GM12872 (cell line): ENCODE measurements around the gene PRKN.

ENCODE experiments used
- CTCF ChIP-seq: IDR thresholded peaks from 3 replicates; pipeline ENCODE4 v1.5.1; 2011; ENCODE audit warnings: low read depth, mild to moderate bottlenecking, low read length, moderate library complexity; ENCODE audit not compliant: insufficient read depth

The PRKN gene

GRCh38 chr6:161594412-161594811, 1133.2 kb downstream of the PRKN start:
- no peak for TF ChIP-seq CTCF

GRCh38 chr6:161590961-161591627, 1136.5 kb downstream of the PRKN start:
- no peak for TF ChIP-seq CTCF

DNA sequence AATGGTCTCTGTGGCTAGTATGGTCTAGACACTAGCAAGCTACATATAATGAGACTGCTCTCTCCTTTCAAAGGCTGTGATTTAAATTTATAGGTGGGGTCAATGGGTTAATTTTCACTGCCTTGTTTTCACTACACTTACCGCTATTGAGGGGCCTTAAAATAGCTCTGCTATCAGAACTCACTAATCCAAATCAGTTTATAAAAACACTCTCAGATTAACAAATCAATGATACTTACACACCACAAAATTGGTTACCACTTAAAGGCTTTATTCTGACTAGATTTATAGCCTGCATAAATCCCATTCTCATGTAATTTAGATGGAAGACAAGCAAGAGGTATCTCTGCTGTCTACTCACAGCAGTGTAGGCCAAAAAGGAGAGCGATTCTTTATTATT, 1140.7 kb downstream of the PRKN start:
- TF ChIP-seq CTCF: no peak

- no peak for TF ChIP-seq CTCF
Measured at GRCh38 chr6:161584621-161585340, 1142.8 kb downstream of the PRKN start.

DNA sequence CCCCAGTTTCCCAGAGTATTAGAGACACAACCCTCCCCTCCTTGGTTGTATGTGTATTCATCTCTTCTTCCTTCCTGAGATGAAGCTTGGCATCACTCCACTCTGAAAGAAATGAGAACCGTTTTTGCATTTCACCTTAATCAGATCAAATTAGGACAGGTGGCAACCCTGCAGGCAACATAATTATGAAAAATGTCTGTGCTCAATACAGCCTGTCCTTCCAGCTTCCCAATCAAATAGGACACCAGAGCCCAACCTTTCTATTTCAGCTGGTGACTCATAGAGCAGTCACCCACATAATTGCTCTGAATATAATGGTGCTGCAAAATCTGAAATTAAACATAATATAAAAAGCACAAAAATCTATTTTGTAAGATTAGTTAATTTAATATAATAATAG, 1143.5 kb downstream of the PRKN start:
- TF ChIP-seq CTCF: no peak

GRCh38 chr6:161583584-161583983, 1144.0 kb downstream of the PRKN start:
- TF ChIP-seq CTCF: no peak

DNA sequence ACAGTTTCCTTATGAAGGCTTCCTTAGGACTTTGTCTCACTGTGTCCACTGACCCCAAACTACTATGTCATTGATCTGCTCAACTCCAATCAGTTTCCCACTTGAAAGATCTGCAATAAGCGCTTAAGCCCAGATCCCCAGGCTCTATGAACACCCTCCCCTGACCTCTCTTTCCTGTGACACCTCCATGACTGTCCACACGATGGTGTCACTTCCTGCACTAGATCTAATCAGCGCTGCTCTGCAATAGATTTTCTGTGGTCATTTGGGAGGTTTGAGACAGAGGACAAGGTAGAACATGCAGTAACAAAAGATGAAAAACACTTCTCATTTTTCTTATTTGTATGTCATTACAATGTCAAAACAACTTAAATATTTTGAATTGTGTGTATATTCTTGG, 1149.1 kb downstream of the PRKN start:
- no peak for TF ChIP-seq CTCF
